PC-9 (cell line): ENCODE results near the gene HMX3. TPM values are rescaled to one million over a fixed set of nuclear protein-coding genes. Genes with fewer than 3 reads are reported as not detected.

Source experiments
- BruUV-seq: library from RNA; stranded (reverse); fragments of 400-500 nt; replicated peaks from 2 replicates; lab custom pipeline; 2021; lab: Mats Ljungman, UMichigan
- CTCF ChIA-PET: fragments of 300-600 bp; sonication (Branson Sonifier 250); formaldehyde crosslinking; loops from one replicate; lab custom pipeline; 2022; ENCODE audit warnings: antibody characterized with exemption; lab: Charles Lee
- POLR2A ChIA-PET: fragments of 300-600 bp; sonication (Branson Sonifier 250); formaldehyde crosslinking; loops from one replicate; lab custom pipeline; 2022; ENCODE audit warnings: antibody characterized with exemption; ENCODE audit not compliant: unreplicated experiment; lab: Charles Lee
- DNase-seq, 2 experiments: peaks; one replicate each; pipeline versions ENCODE4 v3.0.0 to v3.0.0-alpha.2; 2015 to 2022; ENCODE audit warnings: mixed read lengths in 1 of 2
- H2AFZ ChIP-seq: fragments of 200-600 bp; sonication (generic); 2 replicates; pipeline ENCODE4 v1.8.1; 2017; ENCODE audit warnings: antibody characterized with exemption
- H3F3A ChIP-seq: fragments of 200-600 bp; sonication (generic); 2 replicates; pipeline ENCODE4 v1.8.1; 2017; ENCODE audit warnings: antibody characterized with exemption, mild to moderate bottlenecking, low read depth; ENCODE audit not compliant: insufficient read depth
- H3K27ac ChIP-seq: fragments of 200-600 bp; sonication (generic); 2 replicates; pipeline ENCODE4 v1.6.1; 2016; ENCODE audit warnings: mixed run types
- H3K27me3 ChIP-seq: fragments of 200-600 bp; sonication (generic); 2 replicates; pipeline ENCODE4 v1.6.1; 2016; ENCODE audit warnings: low read depth, mixed run types; ENCODE audit not compliant: insufficient read depth
- H3K36me3 ChIP-seq: fragments of 200-600 bp; sonication (generic); 2 replicates; pipeline ENCODE4 v1.6.1; 2016; ENCODE audit warnings: low read depth, mixed run types
- H3K4me1 ChIP-seq: fragments of 200-600 bp; sonication (generic); replicated peaks from 2 replicates; pipeline ENCODE4 v1.6.1; 2016; ENCODE audit warnings: mixed run types; ENCODE audit not compliant: insufficient read depth
- H3K4me2 ChIP-seq: fragments of 200-600 bp; sonication (generic); 2 replicates; pipeline ENCODE4 v1.6.1; 2017; ENCODE audit warnings: mixed run types
- H3K4me3 ChIP-seq: fragments of 200-600 bp; sonication (generic); 2 replicates; pipeline ENCODE4 v1.6.1; 2016; ENCODE audit warnings: mixed run types
- H3K79me2 ChIP-seq: fragments of 200-600 bp; sonication (generic); 2 replicates; pipeline ENCODE4 v1.6.1; 2017; ENCODE audit warnings: low read depth, mixed run types
- H3K9me2 ChIP-seq: fragments of 200-600 bp; sonication (generic); 2 replicates; pipeline ENCODE4 v1.8.1; 2017; ENCODE audit warnings: mild to moderate bottlenecking; ENCODE audit not compliant: insufficient read depth
- H3K9me3 ChIP-seq: fragments of 200-600 bp; sonication (generic); 2 replicates; pipeline ENCODE4 v1.8.1; 2016; ENCODE audit warnings: low read depth; ENCODE audit not compliant: insufficient read depth
- H4K20me1 ChIP-seq: fragments of 200-600 bp; sonication (generic); 2 replicates; pipeline ENCODE4 v1.8.1; 2017; ENCODE audit not compliant: insufficient read depth
- CTCF ChIP-seq: fragments of 200-600 bp; sonication (generic); conservative IDR thresholded peaks from 2 replicates; pipeline ENCODE4 v1.6.1; 2017; ENCODE audit warnings: mixed run types, antibody characterized with exemption, mild to moderate bottlenecking, moderate library complexity
- EZH2 ChIP-seq: fragments of 200-600 bp; sonication (generic); IDR thresholded peaks from 2 replicates; pipeline ENCODE4 v1.8.0; 2017; ENCODE audit warnings: antibody characterized with exemption, low read depth
- intact Hi-C: fragments of 100-400 bp; cut with micrococcal nuclease; formaldehyde crosslinking; loops from one replicate; pipeline ENCODE4 v1.10.0; 2022; ENCODE audit not compliant: unreplicated experiment
- total RNA-seq: library from RNA; stranded (reverse); gene quantifications from 2 replicates; pipeline ENCODE4 v1.2.3, GENCODE V29; 2021

The HMX3 gene
- total RNA-seq, 1 experiment from 2014 or later, result not detected

- POLR2A ChIA-PET, result no interaction called here
Observed at GRCh38 chr10:123183724-123184123, 48.0 kb downstream of the HMX3 start.

GRCh38 chr10:123187781-123188180 is 52.0 kb downstream of the HMX3 start:
- no peaks in the 10 kb centered on the region for H3K27me3 ChIP-seq
- no peak for DNase-seq
- H3K9me3 ChIP-seq, result no peaks in the 10 kb centered on the region

More at GRCh38 chr10:123183724-123184123, 48.0 kb downstream of the HMX3 start:
- no peaks in the 10 kb centered on the region for H3K36me3 ChIP-seq
- TF ChIP-seq CTCF, result no peak
- no peak for TF ChIP-seq EZH2
- H3K27me3 ChIP-seq, result no peaks in the 10 kb centered on the region
- DNase-seq, result no peak
- H3K4me1 ChIP-seq, result no peaks in the 10 kb centered on the region
- no peaks in the 10 kb centered on the region for H4K20me1 ChIP-seq
- H3K9me2 ChIP-seq, result no peaks in the 10 kb centered on the region
- BruUV-seq, result no TSS peak
- intact Hi-C loops, result no loop called here
- H3K4me3 ChIP-seq, result no peak overlapping the region
- H3K9me3 ChIP-seq, result no peaks in the 10 kb centered on the region
- H3K79me2 ChIP-seq, result no peaks in the 10 kb centered on the region
- H2AFZ ChIP-seq, result no peak overlapping the region
- no peak overlapping the region for H3K27ac ChIP-seq
- no peak overlapping the region for H3K4me2 ChIP-seq
- CTCF ChIA-PET, result no interaction called here
- no peaks in the 10 kb centered on the region for H3F3A ChIP-seq

More at GRCh38 chr10:123187781-123188180, 52.0 kb downstream of the HMX3 start:
- no peak for TF ChIP-seq CTCF
- TF ChIP-seq EZH2, result no peak
- no peak overlapping the region for H3K27ac ChIP-seq
- POLR2A ChIA-PET, result no interaction called here
- intact Hi-C loops, result no loop called here
- H3K4me3 ChIP-seq, result no peak overlapping the region
- H3K4me2 ChIP-seq, result no peak overlapping the region
- CTCF ChIA-PET, result no interaction called here
- H4K20me1 ChIP-seq, result no peaks in the 10 kb centered on the region
- no peaks in the 10 kb centered on the region for H3K36me3 ChIP-seq
- no peak overlapping the region for H2AFZ ChIP-seq
- no TSS peak for BruUV-seq
- no peaks in the 10 kb centered on the region for H3K4me1 ChIP-seq
- no peaks in the 10 kb centered on the region for H3F3A ChIP-seq
- no peaks in the 10 kb centered on the region for H3K79me2 ChIP-seq
- H3K9me2 ChIP-seq, result no peaks in the 10 kb centered on the region

Other genes starting within 250 kb of the HMX3 start
- gene FAM24A, start 225.4 kb upstream of the HMX3 start, total RNA-seq, result not detected in 2 replicates
- gene C10orf88, start 181.7 kb upstream of the HMX3 start, total RNA-seq, result 2.9 and 7.6 TPM in 2 replicates
- gene PSTK, start 155.6 kb upstream of the HMX3 start, total RNA-seq, result 3.2 and 3.4 TPM in 2 replicates
- 6.6 and 7.1 TPM in 2 replicates for gene IKZF5, start 127.2 kb upstream of the HMX3 start, total RNA-seq
- gene ACADSB, start 127.0 kb upstream of the HMX3 start, total RNA-seq, result 7.3 and 12.8 TPM in 2 replicates
- not detected in 2 replicates for gene HMX2, start 12.2 kb downstream of the HMX3 start, total RNA-seq
- gene BUB3, start 18.4 kb downstream of the HMX3 start, total RNA-seq, result 96.5 and 112 TPM in 2 replicates